HG03097 (cell line): Measurements from ENCODE around the gene DUSP28.
A peak's percentile ranks its signal among the peaks of the same experiment; 100 is the strongest.
"Not testable (repeated sequence)": the region's sequence is repeated elsewhere in the genome, so short reads cannot be mapped to it uniquely, and the experiment has no call there.

Experiments used
- ATAC-seq: cut with Tn5 transposase; IDR thresholded peaks from one replicate; pipeline ENCODE4 v1.9.1; 2021; ENCODE audit not compliant: unreplicated experiment, low FRiP score

Gene DUSP28

GRCh38 chr2:240558236-240558761, 1.9 kb upstream of the DUSP28 start:
- ATAC-seq = no peak

- ATAC-seq = no peak
Observed at GRCh38 chr2:240559286-240559685, 871 bp upstream of the DUSP28 start.

- peak; percentile 60 for ATAC-seq
Observed at GRCh38 chr2:240560480-240561324, 545 bp downstream of the DUSP28 start.

- peak; percentile 3 for ATAC-seq
Observed at GRCh38 chr2:240561325-240561971, 1.3 kb downstream of the DUSP28 start.

- ATAC-seq = not testable (repeated sequence)
Observed at GRCh38 chr2:240563231-240563630, 3.1 kb downstream of the DUSP28 start.

GRCh38 chr2:240563951-240564560, 3.9 kb downstream of the DUSP28 start:
- ATAC-seq = no peak

GRCh38 chr2:240564561-240565332, 4.6 kb downstream of the DUSP28 start:
- ATAC-seq = no peak

- ATAC-seq = peak; percentile 18
Observed at GRCh38 chr2:240565333-240566202, 5.4 kb downstream of the DUSP28 start.

GRCh38 chr2:240566203-240567136, 6.3 kb downstream of the DUSP28 start:
- ATAC-seq = peak; percentile 38

- ATAC-seq = no peak
Observed at GRCh38 chr2:240567137-240567871, 7.1 kb downstream of the DUSP28 start.

- ATAC-seq = peak; percentile 23
Observed at GRCh38 chr2:240567872-240568677, 7.9 kb downstream of the DUSP28 start, which contains the start of gene RNPEPL1. Gene RNPEPL1 (plus strand): TSS chr2:240568484. CDS start chr2:240568587, 103 bp downstream.

GRCh38 chr2:240568678-240569522, 8.7 kb downstream of the DUSP28 start:
- ATAC-seq = peak; percentile 14

- ATAC-seq = no peak
Observed at GRCh38 chr2:240569523-240569997, 9.4 kb downstream of the DUSP28 start.

- no peak for ATAC-seq
Observed at GRCh38 chr2:240569998-240570530, 9.9 kb downstream of the DUSP28 start.

GRCh38 chr2:240570531-240571313, 10.6 kb downstream of the DUSP28 start:
- no peak for ATAC-seq
